GM19467 (cell line): Measurements from ENCODE around the gene MYH15.

Experiments used
- ATAC-seq: cut with Tn5 transposase; IDR thresholded peaks from one replicate; pipeline ENCODE4 v1.9.1; 2021; ENCODE audit warnings: mild to moderate bottlenecking, moderate library complexity; ENCODE audit not compliant: unreplicated experiment

Gene MYH15

DNA sequence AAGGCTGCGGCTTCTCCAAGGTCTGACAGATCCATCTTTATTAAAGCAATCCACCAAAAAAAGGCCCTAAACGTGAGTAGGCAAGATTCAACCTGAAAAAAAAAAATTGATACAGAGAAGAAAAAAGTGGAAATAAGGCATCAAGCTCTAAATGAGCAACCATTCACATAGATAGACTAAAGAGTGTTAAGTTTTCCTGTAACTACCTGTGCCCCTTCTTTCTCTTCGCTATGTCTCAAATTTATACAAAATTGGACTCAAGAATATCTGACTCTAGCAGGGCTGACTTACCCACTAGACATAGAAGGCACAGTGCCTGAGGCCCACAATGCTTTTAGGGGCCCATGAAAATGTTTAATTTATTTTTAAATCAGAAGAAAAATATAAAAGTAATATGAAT, at the start of gene MYH15:
Gene MYH15 (minus strand): TSS at position 101 of the 400 bp plus-strand sequence. CDS start 66 bp downstream, at position 35.
- no peak for ATAC-seq

DNA sequence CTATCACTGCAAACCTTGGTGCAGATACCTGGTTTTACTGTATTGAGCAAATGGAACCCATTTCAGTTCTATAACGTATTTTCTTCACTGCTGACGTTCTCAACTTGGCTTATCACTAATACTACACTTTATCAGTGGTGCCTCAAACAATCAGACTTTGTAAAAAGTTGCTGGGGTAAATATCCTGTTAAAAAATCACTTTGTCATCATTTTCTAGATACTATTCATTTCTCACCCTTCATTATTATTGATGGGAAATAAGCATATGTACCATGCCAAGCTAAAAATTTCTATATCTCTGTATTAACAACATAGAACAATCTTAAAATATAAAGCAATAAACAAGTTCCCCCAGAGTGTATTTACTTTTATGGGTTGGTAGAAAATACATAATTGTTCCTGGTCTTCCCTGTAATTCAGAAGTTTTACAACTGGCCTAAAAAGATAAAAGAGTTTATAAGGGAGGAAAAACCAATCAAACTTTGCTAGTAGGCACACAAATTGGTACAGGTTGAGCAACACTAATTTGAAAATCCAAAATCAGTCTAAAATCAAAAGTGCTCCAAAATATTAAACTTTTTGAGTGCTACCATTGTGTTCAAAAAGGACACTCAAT, 45.7 kb upstream of the MYH15 start:
- no peak for ATAC-seq

DNA sequence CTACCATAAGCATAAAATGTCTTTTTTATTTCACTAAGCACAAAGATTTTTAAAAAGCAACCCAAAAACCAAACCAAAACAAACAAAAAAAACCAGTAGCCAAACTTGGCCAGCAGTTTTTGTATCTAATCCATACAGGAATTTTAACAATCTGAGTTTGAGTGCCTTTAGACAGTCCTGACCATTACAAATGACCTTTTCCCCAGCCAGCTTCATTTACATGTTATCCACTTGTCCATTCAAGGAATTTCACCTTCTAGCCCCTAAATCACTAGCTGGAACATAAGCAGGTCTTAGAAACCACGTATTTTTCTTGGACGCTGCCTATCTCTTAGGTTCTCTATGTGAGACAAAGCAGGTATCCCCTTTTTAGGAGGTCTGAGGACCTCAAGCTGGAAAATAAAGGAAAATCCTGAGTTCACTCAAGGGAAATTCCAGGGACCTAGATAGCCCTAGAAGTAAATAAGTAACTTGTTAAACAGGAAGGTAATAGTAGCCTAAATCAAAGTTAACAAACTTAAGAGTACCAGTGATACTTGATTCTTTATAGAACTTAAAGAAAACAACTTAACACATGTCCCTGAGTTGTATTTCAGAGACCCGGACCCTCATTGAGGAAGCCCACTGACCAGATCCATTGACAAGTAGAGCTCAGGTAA, 44.6 kb upstream of the MYH15 start:
- ATAC-seq: no peak

DNA sequence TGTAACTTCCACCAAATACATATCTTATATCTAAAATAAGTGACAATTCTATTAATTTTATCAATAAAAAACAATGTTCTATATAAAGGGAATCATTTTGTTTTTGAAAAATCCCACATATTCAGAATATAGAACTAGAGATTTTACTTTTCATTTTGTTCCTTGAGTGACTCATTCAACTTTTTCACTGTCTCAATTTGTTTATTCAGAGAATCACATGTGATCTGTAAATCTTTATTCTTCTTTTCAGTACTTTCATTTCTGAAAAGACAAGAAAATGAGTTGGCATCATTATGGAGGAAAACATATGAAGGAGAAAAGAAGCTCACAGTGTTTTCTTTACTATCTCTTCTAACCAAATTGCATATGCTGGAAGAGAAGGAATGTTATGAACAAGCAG, 43.8 kb upstream of the MYH15 start:
- ATAC-seq: no peak

DNA sequence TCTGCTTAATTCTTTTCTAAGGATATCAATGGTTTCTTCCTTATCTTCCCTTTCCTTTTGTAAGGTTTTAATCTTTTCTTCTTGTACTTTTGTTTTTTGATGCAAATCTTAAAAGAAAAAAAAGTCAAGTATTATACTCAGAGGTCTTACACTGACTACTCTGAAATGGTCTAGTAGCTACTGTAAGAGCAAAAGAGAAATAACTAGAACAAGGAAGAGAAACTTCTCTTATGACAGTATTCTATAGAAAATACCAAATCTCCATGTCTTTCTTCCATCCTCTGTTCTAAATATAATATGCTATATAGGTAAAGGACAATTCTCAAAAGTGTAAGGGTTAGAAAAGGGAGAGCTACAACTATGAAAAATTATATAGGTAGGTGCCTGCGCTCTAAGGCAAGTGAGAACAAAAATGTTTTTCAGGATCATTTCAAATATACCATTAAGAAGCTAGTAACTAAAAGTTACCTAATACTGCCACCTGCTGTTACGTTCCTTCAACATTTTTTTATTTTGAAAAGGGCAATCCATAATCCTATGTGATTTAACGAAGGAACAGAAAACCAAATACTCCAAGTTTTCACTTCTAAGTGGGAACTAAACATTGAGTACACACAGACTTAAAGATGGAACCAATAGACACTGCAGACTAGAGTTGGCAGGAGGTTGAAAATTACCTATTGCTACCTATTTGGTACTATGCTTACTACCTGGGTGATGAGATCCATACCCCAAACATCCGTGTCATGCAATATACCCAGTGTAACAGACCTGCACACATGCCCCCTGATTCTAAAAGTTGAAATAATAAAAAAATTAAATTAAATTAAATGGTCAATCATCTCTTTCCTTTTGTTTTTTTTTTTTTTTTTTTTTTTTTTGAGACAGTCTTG, 42.1 kb upstream of the MYH15 start:
- no peak for ATAC-seq

DNA sequence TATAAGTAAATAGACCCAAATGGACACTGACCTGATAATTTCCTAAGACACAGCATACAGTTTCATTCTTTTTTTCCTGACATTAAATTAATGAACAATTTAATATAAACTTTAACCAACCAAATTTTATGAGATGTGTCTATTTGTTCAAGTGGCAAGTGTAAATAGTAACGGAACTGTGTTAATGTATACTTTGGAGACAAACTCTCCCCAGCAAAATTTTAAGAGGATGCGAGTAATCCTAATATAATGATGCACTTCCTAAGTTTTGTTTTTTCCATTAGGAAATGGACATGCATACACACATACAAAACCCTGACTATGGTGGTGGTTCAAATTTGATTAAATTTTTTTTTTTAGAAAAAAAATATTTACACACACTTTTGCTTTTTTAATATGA, 38.5 kb upstream of the MYH15 start:
- no peak for ATAC-seq

DNA sequence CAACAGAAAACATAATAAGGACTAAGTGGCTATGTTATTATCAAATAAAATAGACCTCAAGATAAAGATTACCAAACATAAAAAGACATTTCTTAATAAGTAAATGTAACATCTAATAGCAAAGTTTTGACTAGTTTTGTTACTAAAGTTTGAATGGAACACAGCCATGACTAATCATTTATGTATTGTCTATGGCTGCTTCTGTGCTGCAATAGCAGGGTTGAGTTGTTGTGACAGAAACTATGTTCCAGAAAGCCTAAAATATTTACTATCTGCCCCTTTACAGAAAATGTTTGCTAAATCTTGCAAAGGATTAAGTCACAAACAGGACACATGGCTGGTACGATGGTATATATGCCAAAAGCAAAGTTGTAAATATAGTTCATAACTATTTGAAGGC, 37.9 kb upstream of the MYH15 start:
- ATAC-seq: no peak

DNA sequence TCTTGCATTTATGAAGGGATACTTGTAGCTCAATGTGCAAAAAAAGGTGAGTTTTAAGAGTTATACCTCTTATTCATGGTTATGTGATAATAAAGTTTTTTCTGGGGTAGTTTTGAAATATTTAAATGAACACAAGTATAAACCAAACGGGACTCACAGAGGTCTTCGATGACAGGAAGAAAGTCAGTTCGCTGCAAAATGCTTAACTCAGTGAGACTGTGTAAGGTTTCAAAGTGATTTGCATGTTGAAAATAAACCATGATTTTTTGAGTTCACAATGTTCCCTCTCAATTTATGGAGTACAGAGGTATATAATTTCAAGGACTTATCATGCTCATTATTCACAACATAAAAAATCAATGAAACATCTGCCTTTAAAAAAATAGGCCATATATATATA, 36.3 kb upstream of the MYH15 start:
- no peak for ATAC-seq

DNA sequence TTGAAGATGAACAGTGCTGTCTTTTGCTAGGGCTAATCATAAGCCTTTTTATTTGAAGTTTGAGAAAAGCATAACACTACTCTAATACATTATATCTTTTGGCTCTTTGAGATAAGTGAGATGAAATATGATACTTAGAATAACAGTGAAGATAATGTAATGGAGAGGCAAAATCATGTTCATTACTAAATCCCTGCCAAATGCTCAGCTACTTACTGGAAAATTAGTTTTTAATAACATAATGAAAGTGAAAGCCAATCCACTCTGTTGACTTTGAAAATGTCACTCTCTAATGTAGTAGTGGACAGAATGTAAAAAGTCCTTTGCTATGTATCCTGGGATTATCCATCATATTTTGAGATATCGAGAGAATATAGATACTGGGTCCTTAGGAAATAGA, 35.9 kb upstream of the MYH15 start:
- no peak for ATAC-seq

DNA sequence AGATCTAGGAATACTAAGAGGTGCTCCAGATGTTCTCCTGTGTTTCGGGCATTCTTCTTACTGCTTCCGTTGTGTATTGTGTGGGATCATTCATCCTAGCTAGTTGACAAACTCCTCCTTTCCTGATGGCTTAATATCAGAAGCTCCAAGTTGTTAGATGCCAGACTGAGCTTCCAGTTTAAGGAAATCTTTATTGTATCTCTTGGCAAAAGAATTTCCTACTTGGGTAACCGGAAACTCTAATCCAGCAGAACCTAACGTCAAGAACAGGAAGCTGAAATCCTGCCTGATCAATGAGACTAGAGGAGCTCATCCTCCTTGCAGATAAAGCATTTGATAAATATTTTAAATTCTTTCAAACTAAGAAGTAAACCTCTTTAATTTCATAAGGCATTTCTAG, 27.7 kb upstream of the MYH15 start:
- ATAC-seq: no peak

DNA sequence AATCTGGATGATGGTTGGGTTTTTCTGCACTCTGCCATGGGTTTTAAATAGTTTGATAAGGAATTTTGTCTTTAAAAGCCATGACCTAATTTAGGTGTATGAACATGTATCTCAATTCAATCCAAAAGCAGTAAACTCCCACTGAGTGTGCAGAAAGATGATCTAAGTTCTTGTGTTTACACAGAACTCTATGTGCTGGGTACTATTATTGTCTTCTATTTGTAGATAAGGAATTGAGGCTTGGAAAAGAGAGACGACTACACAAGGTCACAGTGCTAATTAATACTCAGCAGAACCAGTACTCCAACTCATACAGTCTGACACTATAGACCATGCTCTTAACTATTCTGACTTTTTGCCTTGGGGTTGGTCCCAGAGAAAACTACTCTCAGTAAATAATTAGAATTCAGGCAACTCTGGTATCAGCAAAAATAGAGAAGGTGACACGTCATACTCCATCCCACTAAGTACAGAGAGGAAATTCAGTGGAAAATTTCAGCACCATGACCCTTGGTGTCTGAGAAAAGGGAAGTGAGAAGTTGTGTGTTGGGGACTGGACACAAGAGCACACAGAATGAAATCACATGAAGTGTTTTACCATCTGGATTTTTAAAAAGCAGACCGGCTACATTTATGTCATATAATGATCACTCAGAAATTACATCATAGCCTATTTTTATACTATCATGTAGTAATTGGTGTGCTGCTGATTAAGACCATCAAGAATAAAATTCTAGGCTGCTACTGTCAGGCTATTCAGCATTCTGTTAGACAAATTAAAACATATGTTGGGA, 18.3 kb upstream of the MYH15 start:
- ATAC-seq: peak; percentile 82

DNA sequence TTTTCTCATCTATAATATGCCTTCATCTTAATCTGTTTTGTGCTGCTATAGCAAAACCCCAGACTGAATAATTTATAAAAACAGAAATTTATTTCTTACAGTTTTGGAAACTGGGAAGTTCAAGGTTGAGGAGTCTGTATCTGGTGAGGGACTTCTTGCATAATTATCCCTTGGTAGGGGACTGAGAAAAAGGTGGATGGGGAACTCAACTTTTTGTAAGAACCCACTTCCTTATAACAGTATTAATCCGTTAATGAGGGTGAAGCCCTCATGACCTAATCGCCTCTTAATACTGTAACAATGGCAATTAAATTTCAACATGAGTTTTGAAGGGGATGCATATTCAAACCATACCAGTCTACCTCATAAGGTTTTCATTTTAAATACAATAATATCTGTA, 17.4 kb upstream of the MYH15 start:
- no peak for ATAC-seq

DNA sequence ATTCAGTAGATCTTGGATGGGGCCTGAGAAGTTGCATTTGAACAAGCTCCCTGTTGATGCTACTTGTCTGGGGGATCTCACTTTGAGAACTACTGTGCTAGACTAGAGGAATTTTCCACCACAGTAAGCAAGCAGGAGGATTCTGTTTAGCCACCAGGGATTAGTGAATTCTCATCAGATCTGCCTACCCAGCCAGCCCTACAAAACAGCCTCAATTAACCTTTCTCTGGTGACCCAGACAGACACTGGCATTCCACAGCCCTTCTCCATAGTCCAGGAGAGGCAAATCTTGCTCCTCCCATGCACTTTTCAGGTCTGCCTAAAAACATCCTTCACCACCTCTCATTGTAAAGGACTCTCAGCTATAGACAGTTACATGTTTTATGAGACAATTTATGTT, 16.7 kb upstream of the MYH15 start:
- no peak for ATAC-seq

DNA sequence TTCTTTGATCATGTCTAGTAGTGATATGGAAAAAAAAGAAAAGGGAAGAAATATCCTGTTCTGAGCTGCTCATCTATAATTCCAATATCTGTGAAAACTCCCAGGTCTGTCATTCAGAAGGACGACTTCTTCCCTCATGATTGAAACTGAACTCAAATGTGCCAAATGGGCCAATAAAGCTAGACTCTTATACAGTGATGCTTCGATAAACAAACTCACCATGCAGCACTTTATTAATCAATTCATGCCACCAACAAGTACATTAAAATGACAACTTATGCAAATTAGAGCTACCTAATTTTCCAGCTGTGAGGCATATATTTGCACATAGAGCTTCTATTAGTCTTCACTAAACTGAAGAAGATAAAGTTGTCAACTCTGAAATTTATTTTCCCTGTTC, 15.6 kb upstream of the MYH15 start:
- no peak for ATAC-seq

DNA sequence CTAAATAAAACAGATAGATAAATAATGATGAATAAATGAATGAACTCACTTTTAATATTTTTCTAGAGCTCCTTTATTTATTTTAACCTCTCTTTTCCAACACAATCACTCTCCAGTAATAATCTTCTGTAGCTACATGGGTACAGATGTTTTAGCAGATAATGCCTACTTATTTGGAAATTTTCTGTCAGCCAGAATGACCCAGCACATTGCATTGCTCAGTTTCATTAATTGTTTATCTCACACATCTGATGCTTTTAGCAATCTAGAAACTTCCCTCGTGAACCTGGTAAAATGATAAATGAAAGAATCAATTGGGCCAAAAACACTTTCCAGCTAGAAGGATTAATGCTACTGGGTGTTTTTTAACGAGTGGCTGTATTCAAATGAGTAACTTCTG, 14.9 kb upstream of the MYH15 start:
- ATAC-seq: no peak

DNA sequence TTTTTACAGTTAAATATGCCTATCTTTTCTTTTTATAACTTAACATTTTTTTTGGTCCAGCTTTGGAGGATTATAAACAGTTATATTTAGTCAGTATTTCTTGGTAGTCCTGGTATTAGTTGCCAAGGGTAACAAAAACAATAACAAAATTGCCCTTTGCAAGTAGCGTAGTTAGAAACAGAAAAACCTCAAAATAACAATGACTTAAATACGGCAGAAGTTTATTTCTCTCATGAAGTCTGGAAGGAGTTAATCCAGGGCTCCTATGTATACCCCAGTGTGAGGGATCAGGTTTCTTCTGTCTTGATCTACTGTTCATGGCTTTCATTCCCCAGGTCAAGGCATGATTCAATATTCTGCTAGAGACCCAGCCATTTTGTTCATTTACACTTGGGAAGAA, 14.1 kb upstream of the MYH15 start:
- ATAC-seq: no peak

DNA sequence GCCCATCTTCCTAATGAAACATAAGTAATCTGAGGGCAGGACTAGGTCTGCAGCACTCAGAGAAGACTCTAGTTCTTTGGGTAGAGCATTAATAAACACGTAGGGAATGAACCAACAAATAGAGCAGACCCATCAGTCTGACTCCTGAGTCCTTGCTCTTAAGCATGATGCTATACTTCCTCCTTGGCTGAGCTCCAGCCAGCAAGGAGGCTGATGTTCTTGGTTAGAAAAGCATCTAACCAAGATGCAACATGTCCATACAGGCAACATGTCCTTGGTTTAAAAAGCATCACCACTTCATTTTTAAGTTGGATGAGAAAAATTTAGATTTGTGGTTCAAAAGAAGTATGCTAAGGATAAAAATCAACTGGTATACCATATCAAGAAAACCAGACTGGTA, 8.5 kb upstream of the MYH15 start:
- ATAC-seq: no peak

DNA sequence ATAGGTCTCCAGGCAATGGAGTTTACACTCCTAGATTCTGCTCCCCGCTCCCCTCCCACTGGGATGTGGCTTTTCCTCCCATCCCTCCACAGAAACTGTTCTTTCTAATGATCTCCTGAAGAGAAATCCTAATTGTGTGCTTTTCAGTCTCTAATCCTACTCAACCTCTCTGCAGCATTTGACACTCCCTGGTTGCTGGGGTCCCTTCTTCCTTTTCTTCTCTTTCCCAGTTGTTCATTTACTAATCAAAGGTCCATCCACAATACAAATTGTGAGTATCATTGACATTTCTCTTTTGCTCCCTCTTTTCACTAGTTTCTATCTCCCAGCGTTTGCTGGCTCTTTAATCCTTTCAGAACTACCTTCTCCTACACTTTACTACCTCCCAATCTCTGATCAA, 6.5 kb upstream of the MYH15 start:
- no peak for ATAC-seq

DNA sequence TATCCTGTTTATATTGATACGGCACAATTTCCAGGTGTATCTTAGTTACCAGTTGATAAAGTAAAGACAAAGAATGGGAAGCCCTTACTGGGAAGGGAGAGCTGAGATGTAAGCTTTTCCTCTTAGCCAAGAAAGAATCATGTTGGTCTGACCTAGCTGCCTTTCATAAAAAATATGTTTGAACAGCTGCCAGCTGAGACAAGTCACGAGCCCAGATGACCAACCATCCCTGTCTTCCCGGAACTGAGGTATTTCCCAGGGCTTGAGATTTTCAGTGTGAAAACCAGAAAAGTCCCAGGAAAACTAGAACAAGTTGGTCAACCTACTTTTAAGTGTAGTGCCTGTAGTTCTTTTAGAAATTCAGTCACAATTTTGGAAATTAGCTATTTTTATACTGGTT, 3.6 kb upstream of the MYH15 start:
- ATAC-seq: no peak

DNA sequence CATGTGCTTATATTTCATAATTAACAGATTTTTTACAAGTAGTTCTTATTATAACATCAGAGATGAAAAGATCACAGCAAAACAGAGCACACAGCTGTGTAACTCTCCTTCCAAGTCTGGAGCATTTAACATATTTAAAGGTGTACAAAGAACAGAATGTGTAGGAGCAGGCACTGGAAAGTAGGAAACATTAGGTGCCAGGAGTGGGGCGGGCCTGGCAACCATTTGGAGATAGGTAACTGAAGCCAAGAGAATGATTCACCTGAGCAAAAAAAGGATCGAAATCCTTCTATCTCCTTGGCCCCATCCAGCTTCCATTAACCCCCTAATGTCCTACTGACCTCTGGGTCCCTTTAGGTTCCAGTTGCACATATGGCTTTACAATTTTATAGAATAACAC, 2.3 kb upstream of the MYH15 start:
- no peak for ATAC-seq

DNA sequence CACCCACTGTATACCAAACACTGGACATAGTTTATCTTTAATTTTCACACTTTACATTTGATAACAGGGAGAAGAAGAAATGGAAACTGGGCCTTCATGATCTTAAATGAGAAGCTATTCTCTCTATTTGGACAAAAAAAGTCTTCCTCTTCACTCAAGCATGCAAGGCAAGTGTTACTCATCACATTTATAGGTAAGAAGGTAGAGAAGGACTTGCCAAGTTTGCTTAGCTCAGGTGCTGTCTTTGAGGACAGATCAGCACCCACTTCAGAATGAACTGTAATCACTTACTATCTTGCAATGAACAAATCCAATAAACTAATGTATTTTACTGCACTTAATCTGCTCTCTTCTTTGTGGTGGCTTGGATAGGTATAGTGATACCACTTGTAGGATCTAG, 1.1 kb upstream of the MYH15 start:
- ATAC-seq: no peak
